ENCODE measurements around the gene CRABP1. TPM values are rescaled to one million over a fixed set of nuclear protein-coding genes. Genes with fewer than 3 reads are reported as not detected.

The CRABP1 gene
- polyA plus RNA-seq, 3 donors, result not detected

DNA sequence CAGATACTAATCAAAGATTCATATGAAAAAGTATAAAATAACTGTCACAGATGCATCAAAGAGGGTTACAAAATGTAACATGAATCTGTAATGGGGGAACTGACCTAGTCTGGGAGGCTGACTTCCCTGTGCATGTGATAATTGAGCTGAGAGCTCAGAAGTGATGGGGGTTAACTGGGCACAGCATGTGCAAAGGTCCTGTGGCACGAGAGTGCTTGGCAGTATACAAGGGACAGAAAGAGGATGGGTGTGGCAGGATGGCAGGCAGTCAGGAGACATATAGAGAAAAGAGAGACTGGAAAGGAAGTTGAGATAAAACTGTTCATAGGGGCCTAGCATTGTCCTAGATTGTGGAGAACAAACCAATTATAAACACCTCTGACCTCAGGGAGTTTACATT is 50.1 kb downstream of the CRABP1 start:
- H3K4me2 ChIP-seq (replicated peaks; ENCODE audit: extremely low read depth, low read length, poor library complexity, severe bottlenecking), result no peak overlapping the region
- no peaks in the 10 kb centered on the region for H3K9me3 ChIP-seq (replicated peaks in 1 of 2; ENCODE audit: control insufficient read depth in 1 of 2, insufficient read depth in 1 of 2, low read length in 2 of 2)
- peaks cover 0 to 5% (median 4%) of the 10 kb centered on the region in 3 donors for H3K27me3 Mint-ChIP-seq (ENCODE audit: low read depth in 3 of 3)
- H3K36me3 ChIP-seq (replicated peaks in 1 of 2; ENCODE audit: control insufficient read depth in 1 of 2, insufficient read depth in 2 of 2, low read length in 2 of 2), result no peaks in the 10 kb centered on the region
- intact Hi-C loops (cut with micrococcal nuclease), result no loop called here
- no peak for TF ChIP-seq CTCF (IDR thresholded peaks at IDR 0.05)
- peak overlapping the region in 1 of 7 donors; percentile 59 for H3K27ac Mint-ChIP-seq
- peaks cover 5% of the 10 kb centered on the region for H3K4me1 Mint-ChIP-seq
- no peaks in the 10 kb centered on the region for H3K36me3 Mint-ChIP-seq
- WGBS (ENCODE audit: insufficient coverage), result 80% methylated on average over 1 of the region's 1 CpG
- H3K27ac ChIP-seq (ENCODE audit: low read depth in 1 of 2, low read length in 2 of 2), result no peak overlapping the region
- no peak overlapping the region for H3K4me3 Mint-ChIP-seq
- H2AFZ ChIP-seq (ENCODE audit: insufficient read depth, low read depth, low read length, poor library complexity, severe bottlenecking), result no peak overlapping the region
- H4K20me1 ChIP-seq (ENCODE audit: insufficient read depth, low read length), result no peaks in the 10 kb centered on the region
- no peaks in the 10 kb centered on the region for H3K27me3 ChIP-seq (ENCODE audit: control insufficient read depth in 2 of 2, insufficient read depth in 2 of 2, low read length in 2 of 2)
- no peak overlapping the region for H3K4me3 ChIP-seq (replicated peaks in 1 of 3; ENCODE audit: low read depth in 2 of 3, low read length in 3 of 3)
- no peak overlapping the region for H3K9ac ChIP-seq (ENCODE audit: insufficient read depth, low read length, poor library complexity, severe bottlenecking)
- peaks cover 0 to 5% (median 2%) of the 10 kb centered on the region in 7 donors for H3K9me3 Mint-ChIP-seq
- H3K79me2 ChIP-seq (ENCODE audit: insufficient read depth, low read length), result no peaks in the 10 kb centered on the region
- H3K4me1 ChIP-seq (ENCODE audit: control insufficient read depth in 1 of 2, insufficient read depth in 2 of 2, low read length in 2 of 2), result no peaks in the 10 kb centered on the region
- DNase-seq, result no peak

GRCh38 chr15:78390826-78391225 is 50.7 kb downstream of the CRABP1 start:
- Mint-ChIP-seq H3K9me3 (peaks cover 0 to 5% (median 2%) of the 10 kb centered on the region in 7 donors), H3K36me3 (no peaks in the 10 kb centered on the region), H3K4me1 (peaks cover 5% of the 10 kb centered on the region), H3K27ac (no peak overlapping the region), H3K27me3 (ENCODE audit: low read depth in 3 of 3) (peaks cover 0 to 4% (median 3%) of the 10 kb centered on the region in 3 donors), H3K4me3 (no peak overlapping the region)
- Histone ChIP-seq H3K9ac (ENCODE audit: insufficient read depth, low read length, poor library complexity, severe bottlenecking) (no peak overlapping the region), H4K20me1 (ENCODE audit: insufficient read depth, low read length) (no peaks in the 10 kb centered on the region), H3K79me2 (ENCODE audit: insufficient read depth, low read length) (no peaks in the 10 kb centered on the region), H2AFZ (ENCODE audit: insufficient read depth, low read depth, low read length, poor library complexity, severe bottlenecking) (no peak overlapping the region), H3K4me1 (ENCODE audit: control insufficient read depth in 1 of 2, insufficient read depth in 2 of 2, low read length in 2 of 2) (no peaks in the 10 kb centered on the region), H3K36me3 (replicated peaks in 1 of 2; ENCODE audit: control insufficient read depth in 1 of 2, insufficient read depth in 2 of 2, low read length in 2 of 2) (no peaks in the 10 kb centered on the region), H3K4me2 (replicated peaks; ENCODE audit: extremely low read depth, low read length, poor library complexity, severe bottlenecking) (no peak overlapping the region), H3K4me3 (replicated peaks in 1 of 3; ENCODE audit: low read depth in 2 of 3, low read length in 3 of 3) (no peak overlapping the region), H3K9me3 (replicated peaks in 1 of 2; ENCODE audit: control insufficient read depth in 1 of 2, insufficient read depth in 1 of 2, low read length in 2 of 2) (no peaks in the 10 kb centered on the region), H3K27me3 (ENCODE audit: control insufficient read depth in 2 of 2, insufficient read depth in 2 of 2, low read length in 2 of 2) (no peaks in the 10 kb centered on the region), H3K27ac (ENCODE audit: low read depth in 1 of 2, low read length in 2 of 2) (no peak overlapping the region)
- intact Hi-C loops (cut with micrococcal nuclease), result no loop called here
- DNase-seq, result no peak
- no CpG with 5 or more reads among the region's 3 CpGs for WGBS (ENCODE audit: insufficient coverage)
- no peak for TF ChIP-seq CTCF (IDR thresholded peaks at IDR 0.05)
